ENCODE results near the gene RAB11FIP3.

- TF ChIP-seq CTCF (conservative IDR thresholded peaks at IDR 0.05; ENCODE audit: low read length): no peak
- TF ChIP-seq EZH2phosphoT487 (IDR thresholded peaks at IDR 0.05; ENCODE audit: borderline replicate concordance, low read depth, low read length): no peak
These were observed 45.3 kb upstream of the RAB11FIP3 start for GRCh38 chr16:379961-380761.

All from OCI-LY7 (cell line).